SU-DHL-6 (cell line): ENCODE results near the gene KIF5B.

Experiments
- H2AFZ ChIP-seq: fragments of 200-600 bp; sonication (generic); 2 replicates; pipeline ENCODE4 v1.6.1; 2014; ENCODE audit warnings: low read depth, mild to moderate bottlenecking, moderate library complexity, mixed read lengths, antibody characterized with exemption, low read length; ENCODE audit not compliant: severe bottlenecking
- H3F3A ChIP-seq: fragments of 200-600 bp; shearing (Covaris generic); 2 replicates; pipeline ENCODE4 v1.6.0; 2016; ENCODE audit warnings: antibody characterized with exemption, mild to moderate bottlenecking; ENCODE audit not compliant: insufficient read depth
- H3K27ac ChIP-seq: fragments of 200-600 bp; sonication (generic); 2 replicates; pipeline ENCODE4 v1.5.1; 2016; ENCODE audit warnings: low read depth, mild to moderate bottlenecking, low read length, moderate library complexity, mixed read lengths
- H3K27me3 ChIP-seq: fragments of 200-600 bp; sonication (generic), shearing (Covaris generic); 2 replicates; pipeline ENCODE4 v1.6.0; 2014; ENCODE audit warnings: mild to moderate bottlenecking, low read length
- H3K36me3 ChIP-seq: fragments of 200-600 bp; sonication (generic); 2 replicates; pipeline ENCODE4 v1.6.1; 2014; ENCODE audit warnings: mild to moderate bottlenecking, low read length, mixed read lengths
- H3K4me2 ChIP-seq: fragments of 300-600, 200-600 bp; shearing (Covaris generic), sonication (generic); 2 replicates; pipeline ENCODE4 v1.6.0; 2014; ENCODE audit warnings: low read length, low read depth, mild to moderate bottlenecking; ENCODE audit not compliant: poor library complexity, severe bottlenecking
- H3K4me3 ChIP-seq: fragments of 200-600 bp; sonication (generic); 2 replicates; pipeline ENCODE4 v1.5.1; 2014; ENCODE audit warnings: antibody characterized with exemption, low read length, mild to moderate bottlenecking, mixed read lengths; ENCODE audit not compliant: insufficient read depth, poor library complexity, severe bottlenecking
- H3K79me2 ChIP-seq: fragments of 200-600 bp; sonication (generic); 2 replicates; pipeline ENCODE4 v1.6.1; 2014; ENCODE audit warnings: mild to moderate bottlenecking, low read length, moderate library complexity; ENCODE audit not compliant: insufficient read depth
- H3K9ac ChIP-seq: fragments of 200-600 bp; sonication (generic); 2 replicates; pipeline ENCODE4 v1.7.0; 2014; ENCODE audit warnings: mild to moderate bottlenecking, low read length
- H3K9me2 ChIP-seq: fragments of 200-600 bp; sonication (generic); replicated peaks from 2 replicates; pipeline ENCODE4 v1.6.1; 2014; ENCODE audit warnings: low read length; ENCODE audit not compliant: insufficient read depth
- H3K9me3 ChIP-seq: fragments of 200-600 bp; sonication (generic); 2 replicates; pipeline ENCODE4 v1.6.1; 2014; ENCODE audit warnings: low read length, mixed read lengths; ENCODE audit not compliant: insufficient read depth
- H4K20me1 ChIP-seq: fragments of 200-600 bp; sonication (generic); 2 replicates; pipeline ENCODE4 v1.6.1; 2014; ENCODE audit warnings: low read depth, mild to moderate bottlenecking, antibody characterized with exemption, low read length, moderate library complexity, mixed read lengths
- CTCF ChIP-seq: fragments of 200-600 bp; sonication (generic); IDR thresholded peaks from one replicate; pipeline ENCODE4 v1.5.1; 2017; ENCODE audit warnings: antibody characterized with exemption, mild to moderate bottlenecking, low read length, moderate library complexity; ENCODE audit not compliant: insufficient read depth, poor library complexity, severe bottlenecking
- EZH2phosphoT487 ChIP-seq: fragments of 200-600 bp; sonication (generic), shearing (Covaris generic); conservative IDR thresholded peaks from 2 replicates; pipeline ENCODE4 v1.6.1; 2018; ENCODE audit warnings: mild to moderate bottlenecking, antibody characterized with exemption, low read length, moderate library complexity, mixed read lengths

Gene KIF5B

GRCh38 chr10:32065856-32066255, 9.6 kb upstream of the KIF5B start:
- H3K4me3 ChIP-seq: no peak overlapping the region
- H3K9me2 ChIP-seq: no peaks in the 10 kb centered on the region
- no peaks in the 10 kb centered on the region for H3F3A ChIP-seq
- no peak overlapping the region for H3K9ac ChIP-seq
- H3K9me3 ChIP-seq: no peaks in the 10 kb centered on the region
- TF ChIP-seq CTCF: no peak
- TF ChIP-seq EZH2phosphoT487: no peak
- no peaks in the 10 kb centered on the region for H3K36me3 ChIP-seq
- no peak overlapping the region for H2AFZ ChIP-seq
- no peaks in the 10 kb centered on the region for H3K79me2 ChIP-seq
- H3K27ac ChIP-seq: no peak overlapping the region
- no peaks in the 10 kb centered on the region for H4K20me1 ChIP-seq
- no peaks in the 10 kb centered on the region for H3K27me3 ChIP-seq
- H3K4me2 ChIP-seq: no peak overlapping the region

GRCh38 chr10:32061440-32061839, 5.2 kb upstream of the KIF5B start:
- H3K9me3 ChIP-seq: no peaks in the 10 kb centered on the region

GRCh38 chr10:32060347-32060746, 4.1 kb upstream of the KIF5B start:
- Histone ChIP-seq H3F3A (no peaks in the 10 kb centered on the region), H3K79me2 (peaks cover 8% of the 10 kb centered on the region), H2AFZ (no peak overlapping the region), H3K4me2 (no peak overlapping the region), H3K36me3 (no peaks in the 10 kb centered on the region), H3K9me2 (no peaks in the 10 kb centered on the region), H3K9me3 (no peaks in the 10 kb centered on the region), H3K9ac (no peak overlapping the region), H3K4me3 (no peak overlapping the region), H3K27me3 (no peaks in the 10 kb centered on the region), H3K27ac (no peak overlapping the region), H4K20me1 (peaks cover under 1% of the 10 kb centered on the region; the same call in 1 of the 2 replicates)
- TF ChIP-seq CTCF (no peak), EZH2phosphoT487 (no peak)

More at GRCh38 chr10:32061440-32061839, 5.2 kb upstream of the KIF5B start:
- no peaks in the 10 kb centered on the region for H3K36me3 ChIP-seq
- H2AFZ ChIP-seq: no peak overlapping the region
- TF ChIP-seq CTCF: no peak
- no peak for TF ChIP-seq EZH2phosphoT487
- no peak overlapping the region for H3K4me2 ChIP-seq
- no peak overlapping the region for H3K9ac ChIP-seq
- H3K9me2 ChIP-seq: no peaks in the 10 kb centered on the region
- H3K79me2 ChIP-seq: no peaks in the 10 kb centered on the region
- no peak overlapping the region for H3K4me3 ChIP-seq
- H3K27ac ChIP-seq: no peak overlapping the region
- H4K20me1 ChIP-seq: no peaks in the 10 kb centered on the region
- no peaks in the 10 kb centered on the region for H3K27me3 ChIP-seq
- no peaks in the 10 kb centered on the region for H3F3A ChIP-seq

- H3K9me2 ChIP-seq: no peaks in the 10 kb centered on the region
- no peak overlapping the region for H3K4me2 ChIP-seq
- peaks cover 9% of the 10 kb centered on the region for H4K20me1 ChIP-seq
- no peak overlapping the region for H3K27ac ChIP-seq
- TF ChIP-seq CTCF (no peak), EZH2phosphoT487 (no peak)
- H3K79me2 ChIP-seq: peaks cover 17% of the 10 kb centered on the region
- H3K4me3 ChIP-seq: no peak overlapping the region
- no peaks in the 10 kb centered on the region for H3K9me3 ChIP-seq
- no peak overlapping the region for H2AFZ ChIP-seq
- no peaks in the 10 kb centered on the region for H3K36me3 ChIP-seq
- H3K9ac ChIP-seq: no peak overlapping the region
- 0 out of 2 replicates have a peak, but pooled peaks cover 3% of the 10 kb centered on the region for H3F3A ChIP-seq
- H3K27me3 ChIP-seq: no peaks in the 10 kb centered on the region
Observed at GRCh38 chr10:32059472-32059871, 3.2 kb upstream of the KIF5B start.
